ENCODE measurements around the gene NAP1L1.

NAP1L1 gene

DNA sequence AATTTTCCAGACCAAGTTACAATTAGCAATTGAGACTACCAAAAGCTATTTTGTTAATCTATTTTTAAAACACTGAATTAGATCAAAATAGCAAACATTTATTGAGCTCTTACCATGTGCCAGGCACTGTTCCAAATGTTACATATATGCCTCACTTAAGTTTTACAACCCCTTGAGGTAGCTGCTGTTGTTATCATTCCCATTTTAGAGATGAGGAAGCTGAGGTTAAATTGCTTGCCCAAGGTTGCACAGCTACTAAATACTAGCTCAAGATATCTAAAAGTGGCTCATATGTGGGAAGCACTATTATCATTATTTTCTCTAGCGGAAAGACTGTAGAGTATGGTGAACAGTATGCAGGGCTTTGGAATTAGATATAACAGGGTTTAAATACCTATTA lies 19.5 kb upstream of the NAP1L1 start:
- no peak for TF ChIP-seq GATA3 (IDR thresholded peaks at IDR 0.05; ENCODE audit: low read depth, low read length)
- TF ChIP-seq GATA2 (IDR thresholded peaks at IDR 0.05; ENCODE audit: low read depth, low read length): no peak

DNA sequence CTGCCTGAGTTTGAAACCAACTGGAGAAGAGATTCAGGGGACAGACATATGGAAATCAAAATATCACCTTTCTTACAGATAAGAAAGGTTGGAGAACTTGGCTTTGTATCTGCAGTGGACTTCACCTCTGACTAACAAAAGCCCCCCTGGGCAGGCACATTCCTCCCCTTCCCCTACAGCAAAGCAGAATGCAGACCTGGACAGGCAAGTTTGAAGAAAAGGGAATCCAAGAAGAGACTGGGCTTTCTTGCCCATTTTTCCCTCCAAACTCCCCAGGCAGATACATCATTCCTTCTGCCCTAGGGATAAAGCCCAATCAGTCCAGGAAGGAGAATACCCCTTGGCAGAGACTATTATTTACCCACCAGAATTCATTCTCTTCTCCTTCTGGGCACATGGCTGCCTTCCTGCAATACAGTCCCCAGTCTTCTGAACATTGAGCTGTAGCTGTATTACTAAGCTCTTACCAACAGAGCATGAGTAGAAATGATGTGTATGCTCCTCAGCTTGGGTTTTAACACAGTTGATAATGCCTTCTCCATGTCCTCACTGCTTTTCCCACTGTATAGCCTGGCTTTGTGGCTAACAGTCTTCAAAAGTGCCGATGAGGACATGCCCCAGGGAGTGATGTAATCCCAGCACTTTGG lies 17.4 kb upstream of the NAP1L1 start:
- TF ChIP-seq GATA2 (IDR thresholded peaks at IDR 0.05; ENCODE audit: low read depth, low read length) (no peak), GATA3 (IDR thresholded peaks at IDR 0.05; ENCODE audit: low read depth, low read length) (no peak)

DNA sequence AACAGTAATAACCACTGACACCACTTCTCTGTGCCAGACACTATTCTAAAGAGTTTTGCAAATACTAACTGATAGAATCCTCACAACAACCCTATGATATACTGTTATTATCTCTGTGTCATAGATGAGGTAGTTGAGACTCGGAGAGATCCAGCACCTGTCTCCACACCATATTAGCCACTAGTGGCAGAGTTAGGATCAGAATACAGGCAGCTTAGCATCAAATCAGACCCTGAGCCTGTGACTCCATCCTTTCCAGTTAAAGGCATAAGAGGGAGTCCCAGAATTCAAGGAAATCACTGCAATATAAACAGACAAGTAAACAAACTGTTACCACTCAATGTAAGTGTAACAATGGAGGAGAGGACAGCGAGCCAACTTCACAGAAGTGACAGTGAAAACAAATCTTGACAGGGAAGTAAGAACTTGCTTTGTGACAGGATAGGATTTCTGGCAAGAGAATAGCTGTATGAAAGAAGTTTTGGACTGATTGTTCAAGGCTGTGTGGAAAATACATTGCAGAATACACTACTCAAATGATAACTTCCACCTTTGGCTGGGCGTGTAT lies 11.7 kb upstream of the NAP1L1 start:
- TF ChIP-seq GATA2 (IDR thresholded peaks at IDR 0.05; ENCODE audit: low read depth, low read length) (no peak), GATA3 (IDR thresholded peaks at IDR 0.05; ENCODE audit: low read depth, low read length) (no peak)

DNA sequence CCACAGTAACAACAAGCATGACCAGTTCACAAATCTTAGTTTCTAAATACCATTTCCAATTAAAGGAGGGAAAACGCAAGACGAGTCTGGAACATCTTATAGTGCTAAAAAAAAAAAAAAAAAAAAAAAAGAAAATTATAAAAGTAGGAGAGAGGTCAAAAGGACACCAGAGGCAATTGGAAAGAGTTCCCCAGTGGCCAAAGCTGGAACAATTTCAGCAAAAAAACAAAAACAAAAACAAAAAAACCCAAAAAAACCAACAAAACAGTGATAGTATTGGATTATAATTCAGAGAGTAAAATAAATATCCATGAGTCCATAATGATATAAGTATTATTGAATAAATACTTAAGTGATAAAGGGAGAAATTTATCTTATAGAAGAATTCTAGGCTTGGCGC lies 10.3 kb upstream of the NAP1L1 start:
- TF ChIP-seq GATA2 (IDR thresholded peaks at IDR 0.05; ENCODE audit: low read depth, low read length) (no peak), GATA3 (IDR thresholded peaks at IDR 0.05; ENCODE audit: low read depth, low read length) (no peak)

DNA sequence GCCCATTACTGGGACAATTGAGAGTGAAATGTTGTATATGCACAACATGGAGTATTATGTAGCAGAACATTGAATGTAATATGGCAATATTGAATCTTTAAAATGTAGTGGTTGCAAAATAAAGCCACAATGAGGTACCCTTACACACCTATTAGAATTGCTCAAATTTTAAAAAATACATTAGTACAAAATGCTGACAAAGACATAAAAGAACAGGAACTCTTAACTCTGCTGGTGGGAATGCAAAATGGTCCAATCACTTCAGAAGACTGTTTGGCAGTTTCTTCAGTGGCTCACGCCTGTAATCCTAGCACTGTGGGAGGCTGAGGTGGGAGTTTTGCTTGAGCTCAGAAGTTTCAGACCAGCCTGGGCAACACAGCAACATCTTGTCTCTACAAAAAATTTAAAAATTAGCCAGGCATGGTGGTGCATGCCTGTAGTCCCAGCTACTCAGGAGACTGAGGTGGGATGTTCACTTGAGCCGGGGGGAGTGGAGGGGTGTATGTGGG lies 6.8 kb upstream of the NAP1L1 start:
- TF ChIP-seq GATA2 (IDR thresholded peaks at IDR 0.05; ENCODE audit: low read depth, low read length) (no peak), GATA3 (IDR thresholded peaks at IDR 0.05; ENCODE audit: low read depth, low read length) (no peak)

DNA sequence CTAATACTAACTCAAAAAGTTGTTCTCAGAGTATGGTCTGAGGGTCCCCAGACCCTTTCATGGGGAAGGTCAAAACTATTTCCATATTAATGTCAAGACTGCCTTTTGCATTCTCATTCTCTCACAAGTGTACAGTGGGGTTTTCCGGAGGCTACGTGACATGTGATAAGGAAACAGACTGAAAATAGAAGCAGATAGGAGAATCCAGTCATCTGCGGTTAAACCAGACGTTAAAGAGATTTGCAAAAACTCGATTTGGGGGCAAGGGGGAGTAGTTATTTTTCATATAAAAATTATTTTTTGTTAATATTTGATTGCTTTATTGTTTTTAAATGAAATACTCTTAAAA lies 1.0 kb upstream of the NAP1L1 start:
- TF ChIP-seq GATA3 (IDR thresholded peaks at IDR 0.05; ENCODE audit: low read depth, low read length): no peak
- no peak for TF ChIP-seq GATA2 (IDR thresholded peaks at IDR 0.05; ENCODE audit: low read depth, low read length)

DNA sequence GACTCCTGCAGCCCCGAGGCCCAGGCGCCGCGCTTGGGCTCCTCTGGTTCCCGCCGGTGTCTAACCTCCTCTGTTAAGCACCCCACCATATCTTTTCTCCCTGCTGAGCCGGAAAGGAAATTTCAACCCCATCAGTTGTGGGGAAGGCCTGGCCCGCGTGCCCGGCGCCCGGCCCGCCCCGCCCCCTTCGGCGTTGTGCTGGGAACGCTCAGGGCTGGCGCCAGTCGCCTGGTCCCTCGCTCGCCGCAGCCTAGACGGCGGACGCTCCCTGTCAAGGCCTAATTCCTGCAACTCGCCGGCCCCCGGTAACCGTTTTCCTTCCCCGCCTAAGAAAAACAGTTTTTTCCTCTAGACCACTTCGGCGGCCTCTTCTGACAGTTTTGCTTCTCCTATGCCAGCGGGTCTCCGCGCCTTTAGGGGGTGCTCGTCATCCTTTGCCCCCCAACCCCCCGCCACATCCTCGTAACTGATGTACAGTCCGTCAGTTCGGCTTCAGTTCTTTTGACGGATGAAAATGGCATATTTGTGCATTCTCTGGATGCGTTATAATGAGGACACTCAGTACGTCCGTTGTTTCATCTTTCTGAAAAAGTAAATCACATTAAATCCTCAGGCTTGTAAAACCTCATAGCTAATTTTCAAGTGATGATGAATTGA lies 506 bp upstream of the NAP1L1 start:
- TF ChIP-seq GATA3 (IDR thresholded peaks at IDR 0.05; ENCODE audit: low read depth, low read length) (no peak), GATA2 (IDR thresholded peaks at IDR 0.05; ENCODE audit: low read depth, low read length) (no peak)

DNA sequence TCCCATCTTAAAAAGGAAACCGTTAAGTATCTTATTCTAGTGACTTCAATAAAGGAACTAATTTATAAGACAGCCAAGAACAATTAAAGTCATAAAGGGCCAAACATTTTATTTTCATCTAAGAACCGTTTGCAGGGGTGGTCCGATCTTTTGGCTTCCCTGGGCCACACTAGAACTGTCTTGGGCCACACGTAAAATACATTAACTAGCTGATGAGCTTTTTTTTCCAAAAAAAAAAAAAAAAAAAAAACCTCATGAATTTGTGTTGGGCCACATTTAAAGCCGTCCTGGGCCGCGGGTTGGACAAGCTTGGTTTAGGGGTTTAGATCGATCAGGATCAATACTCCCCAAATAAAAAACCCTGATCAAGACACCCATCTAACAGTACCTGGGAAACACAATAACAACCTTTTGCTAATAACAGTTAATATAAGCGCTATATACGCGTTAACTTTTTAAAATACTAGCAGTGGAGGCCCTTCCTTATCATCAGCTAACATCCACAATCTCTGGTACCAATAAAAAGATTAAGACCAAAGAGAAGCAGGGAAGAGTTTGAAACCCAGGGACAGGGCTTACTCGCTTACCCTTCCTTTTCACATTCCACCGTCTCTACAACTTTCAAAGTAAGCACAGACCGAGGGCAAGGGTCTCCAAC lies 1.1 kb downstream of the NAP1L1 start:
- TF ChIP-seq GATA2 (IDR thresholded peaks at IDR 0.05; ENCODE audit: low read depth, low read length) (no peak), GATA3 (IDR thresholded peaks at IDR 0.05; ENCODE audit: low read depth, low read length) (no peak)

DNA sequence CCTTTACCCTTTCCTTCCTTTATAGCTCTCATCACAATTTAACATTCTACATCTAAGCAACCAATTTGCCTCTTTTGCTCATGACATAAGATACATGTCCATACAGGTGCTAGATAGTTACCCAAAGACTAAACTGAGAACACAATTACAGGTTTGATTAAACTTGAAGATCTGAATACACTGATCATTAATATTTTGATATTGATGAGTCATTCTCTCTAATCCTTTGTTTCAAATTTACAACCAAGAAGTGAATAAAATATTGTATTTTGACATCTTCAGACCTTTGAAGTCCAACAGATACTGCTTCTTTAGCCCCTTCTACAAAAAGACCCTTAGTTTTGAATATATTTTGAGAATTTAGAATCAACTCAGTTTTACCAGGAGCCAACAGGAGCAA lies 2.6 kb downstream of the NAP1L1 start:
- TF ChIP-seq GATA2 (IDR thresholded peaks at IDR 0.05; ENCODE audit: low read depth, low read length) (no peak), GATA3 (IDR thresholded peaks at IDR 0.05; ENCODE audit: low read depth, low read length) (no peak)

DNA sequence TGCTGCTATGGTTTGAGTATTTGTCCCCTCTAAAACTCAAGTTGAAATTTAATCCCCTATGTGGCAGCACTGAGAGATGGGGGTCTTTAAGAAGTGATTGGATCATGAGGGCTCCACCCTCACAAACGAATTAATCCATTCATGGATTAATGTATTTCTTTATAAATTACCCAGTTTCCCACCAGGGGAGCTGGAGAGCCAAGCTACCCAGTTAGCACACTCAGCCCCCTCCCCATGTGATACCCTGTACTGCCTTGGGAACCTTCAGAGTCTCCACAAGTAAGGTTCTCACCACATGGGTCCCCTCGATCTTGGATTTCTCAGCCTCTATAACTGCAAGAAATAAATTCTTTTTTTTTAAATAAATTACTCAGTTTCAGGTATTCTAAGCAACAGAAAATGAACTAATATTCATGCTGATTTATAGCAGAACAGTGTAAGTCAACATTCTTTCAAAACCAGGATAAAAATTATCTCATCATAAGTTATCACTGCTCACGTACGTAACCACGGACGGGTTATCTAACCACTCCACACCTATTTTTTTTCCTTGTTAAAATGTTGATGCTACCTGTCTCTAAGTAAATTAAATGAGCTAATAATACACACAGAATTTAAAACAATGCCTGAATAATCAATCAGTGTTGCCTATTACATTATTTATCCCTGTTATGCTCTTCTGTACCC lies 3.6 kb downstream of the NAP1L1 start:
- no peak for TF ChIP-seq GATA2 (IDR thresholded peaks at IDR 0.05; ENCODE audit: low read depth, low read length)
- TF ChIP-seq GATA3 (IDR thresholded peaks at IDR 0.05; ENCODE audit: low read depth, low read length): no peak

DNA sequence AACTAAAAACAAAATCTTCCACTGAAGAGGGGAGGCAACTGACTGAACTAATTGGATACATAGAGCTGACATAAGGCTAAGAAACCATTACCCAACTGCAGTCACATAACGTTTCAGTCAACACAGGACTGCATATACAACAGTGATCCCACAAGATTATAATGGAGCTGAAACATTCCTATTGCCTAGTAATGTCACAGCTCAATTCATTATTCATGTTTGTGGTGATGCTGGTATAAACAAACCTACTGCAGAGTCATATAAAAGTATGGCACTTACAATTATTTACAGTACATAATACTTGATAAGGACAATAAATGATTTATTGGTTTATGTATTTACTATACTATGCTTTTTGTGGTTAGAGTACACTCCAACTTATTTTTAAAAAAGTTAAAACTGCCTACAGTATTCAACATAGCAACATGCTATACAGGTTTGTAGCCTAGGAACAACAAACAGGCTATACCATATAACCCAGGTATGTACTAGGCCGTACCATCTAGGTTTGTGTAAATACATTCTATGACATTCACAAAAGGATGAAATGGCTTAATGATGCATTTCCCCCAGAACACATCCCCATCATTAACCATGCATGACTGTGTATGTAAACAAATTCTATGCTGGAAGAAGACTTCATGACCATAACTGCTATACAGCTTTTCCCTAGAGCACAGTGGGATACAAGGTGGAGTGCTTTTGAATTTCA lies 4.3 kb downstream of the NAP1L1 start:
- no peak for TF ChIP-seq GATA3 (IDR thresholded peaks at IDR 0.05; ENCODE audit: low read depth, low read length)
- TF ChIP-seq GATA2 (IDR thresholded peaks at IDR 0.05; ENCODE audit: low read depth, low read length): no peak

DNA sequence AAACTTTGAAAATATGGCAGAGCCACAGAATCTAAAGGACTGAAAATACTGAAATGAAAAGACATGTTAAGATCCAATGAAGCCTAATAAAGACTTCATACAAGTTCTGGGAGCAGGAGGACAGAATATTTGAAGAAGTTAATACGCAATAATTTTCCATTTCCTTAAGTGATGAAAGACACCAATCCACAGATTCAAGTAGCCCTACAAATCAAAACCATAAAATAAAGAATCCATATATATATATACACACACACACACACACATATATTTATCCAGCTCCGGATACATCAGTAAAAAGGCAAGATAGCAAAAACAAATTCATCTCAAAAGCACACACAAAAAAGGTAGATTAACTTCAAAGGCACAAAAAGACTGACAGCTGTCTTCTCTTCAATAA lies 5.7 kb downstream of the NAP1L1 start:
- no peak for TF ChIP-seq GATA3 (IDR thresholded peaks at IDR 0.05; ENCODE audit: low read depth, low read length)
- TF ChIP-seq GATA2 (IDR thresholded peaks at IDR 0.05; ENCODE audit: low read depth, low read length): no peak

DNA sequence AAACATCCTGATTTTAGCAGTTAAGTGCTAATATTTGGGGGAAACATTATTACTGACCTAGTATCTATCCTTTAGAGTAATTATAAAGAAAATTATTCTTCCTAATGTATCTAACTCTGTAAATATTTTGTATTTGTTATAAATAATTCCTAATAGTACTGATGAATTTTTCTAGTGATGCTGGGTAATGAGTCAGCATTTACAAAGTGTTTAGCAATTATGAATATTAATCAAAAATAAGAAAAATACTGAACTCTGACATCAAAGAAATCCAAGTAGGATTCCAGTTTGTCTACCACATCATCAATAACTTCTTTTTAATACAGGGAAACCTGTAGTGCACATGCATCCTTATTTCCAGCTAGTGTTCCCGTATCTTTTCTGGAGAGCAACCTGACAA lies 9.0 kb downstream of the NAP1L1 start:
- TF ChIP-seq GATA3 (IDR thresholded peaks at IDR 0.05; ENCODE audit: low read depth, low read length): no peak
- no peak for TF ChIP-seq GATA2 (IDR thresholded peaks at IDR 0.05; ENCODE audit: low read depth, low read length)
